H1 (cell line): ENCODE results near the gene RANBP9. TPM values are rescaled to one million over a fixed set of nuclear protein-coding genes. Genes with fewer than 3 reads are reported as not detected.

Experiments used
- CBX5 ChIP-seq: fragments of 300-800, 300-1000 bp; sonication (generic); IDR thresholded peaks from 2 replicates; pipeline ENCODE4 v1.7.1; 2016; ENCODE audit warnings: antibody characterized with exemption, low read length, low read depth
- CHD1 ChIP-seq: IDR thresholded peaks from 2 replicates; pipeline ENCODE4 v1.6.1; 2012; ENCODE audit warnings: low read depth, low read length, improper control_type of control experiment
- HDAC2 ChIP-seq, 2 experiments: fragments of 300-600 bp in 1 of 2; sonication (generic) in 1 of 2; IDR thresholded peaks; 2 replicates each; pipeline ENCODE4 v1.6.1; 2011 to 2012; ENCODE audit warnings: low read depth in 2 of 2, low read length in 2 of 2, mild to moderate bottlenecking in 2 of 2, moderate library complexity in 2 of 2, borderline replicate concordance in 1 of 2, inconsistent platforms in 1 of 2
- NANOG ChIP-seq: IDR thresholded peaks from 2 replicates; pipeline ENCODE4 v1.6.1; 2011; ENCODE audit warnings: low read length, low read depth, mild to moderate bottlenecking, inconsistent platforms; ENCODE audit not compliant: insufficient read depth, poor library complexity, severe bottlenecking
- polyA plus RNA-seq, 7 experiments: library from polyadenylated mRNA; depleted of rRNA in 3 of 7; stranded (reverse) in 5 of 7; unstranded in 2 of 7; fragments of >200 nt in 5 of 7; fragments of 200-250 nt in 2 of 7; gene quantifications; 1 replicate in 5 of 7; 2 replicates in 1 of 7; 4 replicates in 1 of 7; pipeline versions ENCODE4 v1.2.1 to v1.2.3, GENCODE V29; 2011 to 2013; ENCODE audit warnings: missing spikeins in 2 of 7, mixed read lengths in 2 of 7
- total RNA-seq: library from RNA; stranded (reverse); fragmentation: NEBNext Ultra II Directional; extraction: Animal tissue kit (Norgen Biotek cat#: 25700); gene quantifications from 2 replicates; pipeline ENCODE4 v1.2.1, GENCODE V29; 2021

Gene RANBP9
- total and polyA plus RNA-seq, 2 of the 8 experiments (the other 6 are each of a cell fraction or from before 2014, with no cell fraction given), result 13.0 to 36.7 TPM

- TF ChIP-seq NANOG, result no peak
- TF ChIP-seq CHD1, result no peak
- no peak for TF ChIP-seq CBX5
- no peak for TF ChIP-seq HDAC2 (IDR thresholded peaks at IDR 0.05; ENCODE audit: borderline replicate concordance in 1 of 2, low read depth in 2 of 2, low read length in 2 of 2)
These were observed 73.0 kb downstream of the RANBP9 start (continued) for GRCh38 chr6:13638626-13639025.
